ENCODE measurements around the gene PYROXD2.

- TF ChIP-seq POLR2AphosphoS5 (IDR thresholded peaks at IDR 0.05), result no peak
- no peak for TF ChIP-seq CTCF (IDR thresholded peaks at IDR 0.05)
- TF ChIP-seq EP300 (IDR thresholded peaks at IDR 0.05), result no peak
- no peak for TF ChIP-seq POLR2A (IDR thresholded peaks at IDR 0.05)
Measured at GRCh38 chr10:98363220-98363619, 51.8 kb downstream of the PYROXD2 start.
